Inflammatory macrophage treated with lipopolysaccharide for 1 hour (primary cell): ENCODE measurements around the gene AACS.
"Not testable (repeated sequence)": the region's sequence is repeated elsewhere in the genome, so short reads cannot be mapped to it uniquely, and the experiment has no call there.

ENCODE experiments used
- DNase-seq, 2 donors: peaks; one replicate each; pipeline ENCODE4 v3.0.0-alpha.2; 2020 to 2022

The AACS gene, protein sequence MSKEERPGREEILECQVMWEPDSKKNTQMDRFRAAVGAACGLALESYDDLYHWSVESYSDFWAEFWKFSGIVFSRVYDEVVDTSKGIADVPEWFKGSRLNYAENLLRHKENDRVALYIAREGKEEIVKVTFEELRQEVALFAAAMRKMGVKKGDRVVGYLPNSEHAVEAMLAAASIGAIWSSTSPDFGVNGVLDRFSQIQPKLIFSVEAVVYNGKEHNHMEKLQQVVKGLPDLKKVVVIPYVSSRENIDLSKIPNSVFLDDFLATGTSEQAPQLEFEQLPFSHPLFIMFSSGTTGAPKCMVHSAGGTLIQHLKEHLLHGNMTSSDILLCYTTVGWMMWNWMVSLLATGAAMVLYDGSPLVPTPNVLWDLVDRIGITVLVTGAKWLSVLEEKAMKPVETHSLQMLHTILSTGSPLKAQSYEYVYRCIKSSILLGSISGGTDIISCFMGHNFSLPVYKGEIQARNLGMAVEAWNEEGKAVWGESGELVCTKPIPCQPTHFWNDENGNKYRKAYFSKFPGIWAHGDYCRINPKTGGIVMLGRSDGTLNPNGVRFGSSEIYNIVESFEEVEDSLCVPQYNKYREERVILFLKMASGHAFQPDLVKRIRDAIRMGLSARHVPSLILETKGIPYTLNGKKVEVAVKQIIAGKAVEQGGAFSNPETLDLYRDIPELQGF

DNA sequence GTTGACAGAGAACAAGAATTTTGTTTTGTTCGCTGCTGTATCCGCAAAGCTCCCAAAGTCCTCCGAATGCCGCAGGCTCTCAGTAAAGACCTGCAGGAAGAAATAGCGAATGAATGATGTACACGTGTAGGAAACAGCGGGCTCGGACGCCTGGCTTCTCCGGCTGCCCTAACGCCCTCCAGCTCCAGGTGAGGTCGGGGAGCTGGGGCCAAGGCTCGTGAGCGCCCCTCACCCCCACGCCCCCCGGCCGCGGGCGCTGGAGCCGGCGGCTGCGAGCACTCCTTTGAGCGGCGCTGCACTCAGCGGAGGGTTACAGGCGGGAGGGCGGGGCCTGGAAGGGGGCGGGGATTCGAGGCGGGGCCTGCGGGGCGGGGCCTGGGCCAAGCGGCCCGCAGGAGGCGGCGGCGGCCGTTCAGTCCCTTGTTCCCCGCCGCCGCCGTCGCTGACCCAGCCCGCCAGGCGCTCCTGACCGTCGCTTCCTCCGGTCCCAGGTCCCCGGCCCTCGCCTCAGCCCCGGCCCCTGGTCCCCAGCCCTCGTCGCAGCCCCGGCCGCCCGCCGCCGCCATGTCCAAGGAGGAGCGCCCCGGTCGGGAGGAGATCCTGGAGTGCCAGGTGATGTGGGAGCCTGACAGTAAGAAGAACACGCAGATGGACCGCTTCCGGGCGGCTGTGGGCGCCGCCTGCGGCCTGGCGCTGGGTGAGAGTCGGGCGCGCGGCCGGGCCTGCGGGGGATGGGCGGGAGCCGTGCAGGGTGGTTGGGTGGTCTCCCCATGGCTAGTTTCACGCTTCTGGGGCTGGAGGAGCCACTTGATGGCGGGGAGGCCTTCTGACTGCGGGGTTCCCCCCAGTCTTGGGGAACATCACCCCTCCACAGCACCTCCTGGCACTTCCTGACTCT lies at the start of gene AACS:
Gene AACS, plus strand, starts transcription at position 415 of the 898 bp plus-strand sequence. Its CDS starts 150 bp downstream, at position 565.
- peak; percentile 52 to 79 for DNase-seq

GRCh38 chr12:125015680-125016310 lies 49.4 kb upstream of the AACS start:
- DNase-seq, result no peak

GRCh38 chr12:125017801-125018200 lies 47.4 kb upstream of the AACS start:
- no peak for DNase-seq

GRCh38 chr12:125018356-125018755 lies 46.9 kb upstream of the AACS start:
- DNase-seq, result no peak

DNA sequence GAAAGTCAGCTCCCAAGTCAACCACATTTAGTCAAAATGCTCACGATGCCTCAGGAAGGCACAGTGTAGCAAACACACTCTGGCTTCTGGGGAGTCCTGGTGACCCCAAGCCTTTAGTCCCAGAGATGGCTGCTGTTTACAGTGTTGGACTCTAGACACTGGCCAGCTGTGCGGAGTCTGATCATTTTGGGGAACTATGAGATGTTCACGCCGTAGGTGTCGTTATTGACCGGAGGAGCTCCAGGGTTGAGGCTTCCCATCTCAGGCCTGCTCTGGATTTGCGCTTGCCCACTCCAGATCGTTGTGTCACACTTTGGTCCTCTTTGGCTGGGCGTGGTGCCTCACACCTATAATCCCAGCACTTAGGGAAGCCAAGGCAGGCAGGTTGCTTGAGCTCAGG lies 44.1 kb upstream of the AACS start:
- DNase-seq, result no peak

DNA sequence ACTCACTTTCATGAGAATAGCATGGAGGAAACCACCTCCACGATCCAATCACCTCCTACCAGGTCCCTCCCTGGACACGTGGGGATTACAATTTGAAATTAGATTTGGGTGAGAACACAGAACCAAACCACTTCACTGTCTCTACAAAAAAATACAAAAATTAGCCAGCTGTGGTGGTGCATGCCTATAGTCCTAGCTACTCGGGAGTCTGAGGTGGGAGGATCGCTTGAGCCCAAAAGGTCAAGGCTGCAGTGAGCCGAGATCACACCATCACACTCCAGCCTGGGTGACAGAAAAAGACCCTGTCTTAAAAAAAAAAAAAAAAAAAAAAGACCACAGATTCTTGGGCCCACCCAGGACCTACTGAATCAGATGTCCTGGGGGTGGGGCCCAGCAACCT lies 43.5 kb upstream of the AACS start:
- DNase-seq, result no peak

DNA sequence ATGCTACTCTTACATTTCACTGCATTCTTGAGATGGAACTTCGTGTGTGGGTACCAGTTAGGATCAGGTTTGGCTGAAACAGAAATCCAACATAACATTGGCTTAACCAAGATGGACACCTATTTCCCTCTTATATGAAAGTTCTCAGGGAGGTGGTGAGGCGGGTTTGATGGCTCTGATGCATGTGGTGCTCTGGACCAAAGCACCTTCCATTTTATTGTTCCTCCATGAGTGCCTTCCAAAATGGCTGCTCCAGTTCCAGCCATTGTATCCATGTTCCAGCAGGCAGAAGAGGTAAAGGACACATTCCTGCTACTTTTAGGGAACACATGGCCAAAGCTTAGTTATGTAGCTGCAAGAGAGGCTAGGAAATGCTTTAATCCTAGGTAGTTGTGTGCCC lies 42.2 kb upstream of the AACS start:
- no peak for DNase-seq

GRCh38 chr12:125024949-125025563 lies 40.2 kb upstream of the AACS start:
- DNase-seq, result no peak

GRCh38 chr12:125025606-125026235 lies 39.5 kb upstream of the AACS start:
- DNase-seq, result no peak

- DNase-seq, result no peak
Measured at GRCh38 chr12:125028106-125028505, 37.1 kb upstream of the AACS start.

- DNase-seq, result no peak
Measured at GRCh38 chr12:125029761-125030358, 35.4 kb upstream of the AACS start.

DNA sequence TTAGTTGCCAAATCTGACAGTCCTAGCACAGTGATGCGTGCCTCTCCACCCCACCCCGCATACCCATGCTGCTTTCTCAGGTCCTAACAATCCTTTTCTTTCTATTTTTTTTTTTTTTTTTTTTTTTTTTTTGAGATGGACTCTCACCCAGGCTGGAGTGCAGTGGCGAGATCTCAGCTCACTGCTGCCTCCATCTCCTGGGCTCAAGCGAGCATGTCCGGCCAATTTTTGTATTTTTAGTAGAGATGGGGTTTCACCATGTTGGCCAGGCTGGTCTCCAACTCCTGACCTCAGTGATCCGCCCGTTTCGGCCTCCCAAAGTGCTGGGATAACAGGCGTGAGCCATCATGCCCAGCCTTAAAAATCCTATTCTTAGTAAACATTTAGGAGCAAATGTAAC lies 33.8 kb upstream of the AACS start:
- not testable (repeated sequence) for DNase-seq

DNA sequence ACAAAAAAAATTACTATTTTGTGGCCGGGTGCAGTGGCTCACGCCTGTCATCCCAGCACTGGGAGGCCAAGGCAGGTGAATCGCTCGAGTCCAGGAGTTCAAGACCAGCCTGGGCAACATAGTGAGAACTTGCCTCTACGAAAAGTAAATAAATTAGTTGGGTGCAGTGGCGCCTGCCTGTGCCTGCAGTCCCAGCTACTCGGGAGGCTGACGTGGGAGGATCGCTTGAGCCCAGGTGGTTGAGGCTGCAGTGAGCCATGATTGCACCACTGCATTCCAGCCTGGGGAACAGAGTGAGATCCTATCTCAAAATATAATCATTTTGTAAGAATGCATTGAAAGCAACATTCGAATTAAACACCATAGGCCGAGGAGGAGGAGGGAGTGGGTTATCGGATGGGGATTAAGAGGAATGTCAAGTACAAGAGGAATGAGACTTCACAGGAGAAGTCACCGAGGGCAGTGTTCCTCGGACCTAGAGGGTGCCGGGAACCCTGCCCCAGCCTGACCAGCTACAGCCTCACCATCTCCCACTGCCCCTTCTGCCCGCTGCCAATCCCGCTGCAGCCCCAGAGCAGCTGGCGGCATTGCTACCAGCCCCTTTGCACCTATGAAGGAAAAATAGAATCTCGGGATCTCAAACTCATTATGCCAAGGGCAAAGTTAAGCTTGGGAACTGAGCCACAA lies 32.6 kb upstream of the AACS start:
- no peak for DNase-seq

DNA sequence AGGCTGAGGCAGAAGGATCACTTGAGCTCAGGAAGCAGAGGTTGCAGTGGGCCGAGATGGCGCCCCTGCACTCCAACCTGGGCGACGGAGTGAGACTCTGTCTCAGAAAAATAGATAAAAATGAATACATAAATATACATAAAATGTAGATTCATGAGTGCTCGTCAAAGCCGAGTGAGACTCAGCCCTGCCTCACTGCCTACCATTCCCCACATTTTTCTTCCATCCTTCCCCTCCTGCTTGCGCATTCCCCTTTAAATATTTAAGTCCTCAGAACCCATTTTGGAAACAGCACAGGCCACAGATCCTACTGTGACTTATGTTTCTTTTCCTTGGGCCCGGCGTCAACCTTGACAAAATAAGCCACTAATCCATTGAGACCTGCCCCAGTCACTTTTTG lies 31.9 kb upstream of the AACS start:
- no peak for DNase-seq

- no peak for DNase-seq
Measured at GRCh38 chr12:125038976-125039625, 26.1 kb upstream of the AACS start.

DNA sequence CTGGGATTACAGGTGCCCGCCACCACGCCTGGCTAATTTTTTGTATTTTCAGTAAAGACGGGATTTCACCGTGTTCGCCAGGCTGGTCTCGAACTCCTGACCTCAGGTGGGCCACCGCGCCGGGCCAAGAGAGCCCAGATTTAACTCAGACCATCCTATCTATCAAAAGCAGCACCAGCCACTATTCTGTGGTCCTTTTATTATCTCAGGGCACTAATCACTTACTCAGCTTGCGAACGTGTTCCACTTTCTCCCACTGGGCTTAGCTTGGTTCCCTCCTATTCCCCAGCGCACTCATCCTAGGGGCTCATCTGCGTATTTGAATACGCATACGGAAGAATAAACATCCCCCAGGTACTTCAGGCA lies 16.2 kb upstream of the AACS start:
- no peak for DNase-seq

GRCh38 chr12:125050446-125050845 lies 14.8 kb upstream of the AACS start:
- DNase-seq, result no peak

DNA sequence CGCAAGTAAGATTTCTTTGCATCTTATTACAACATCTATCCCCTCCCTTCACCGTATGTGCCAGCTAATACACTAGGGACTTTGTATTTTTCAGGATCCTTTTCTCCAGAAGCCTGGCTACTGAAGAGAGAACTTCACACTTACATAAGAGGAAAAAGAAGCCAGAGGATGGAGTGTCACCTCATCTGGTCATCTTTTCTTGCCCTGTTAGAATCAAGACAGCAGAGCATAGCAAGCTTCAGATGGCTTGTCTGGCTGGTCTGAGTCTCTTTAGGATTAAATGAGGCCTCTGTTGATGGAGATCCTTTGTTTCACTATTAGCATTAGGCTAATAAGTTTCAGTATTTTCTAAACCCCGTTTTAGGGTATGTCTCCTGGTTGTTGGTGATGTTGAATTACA lies 14.4 kb upstream of the AACS start:
- no peak for DNase-seq

DNA sequence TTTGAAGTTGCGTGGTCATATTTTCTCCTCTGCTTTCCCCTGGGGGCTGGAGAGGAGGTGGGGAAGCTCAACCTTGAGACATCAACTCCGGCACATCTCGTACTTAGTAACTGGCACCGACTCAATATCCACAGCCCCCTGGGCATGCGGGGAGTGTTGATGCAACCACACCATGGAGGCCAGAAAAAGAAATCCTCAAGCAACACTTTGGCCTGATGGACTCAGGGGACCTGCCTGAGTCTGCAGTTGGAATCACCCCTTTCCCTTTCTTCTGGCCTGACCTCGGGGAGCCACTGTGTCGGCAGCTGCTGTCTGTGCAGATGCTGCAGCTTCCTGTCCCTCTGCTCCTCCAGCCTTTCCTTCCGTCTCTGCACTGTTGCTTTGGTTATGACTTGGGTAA lies 11.4 kb upstream of the AACS start:
- DNase-seq, result no peak

DNA sequence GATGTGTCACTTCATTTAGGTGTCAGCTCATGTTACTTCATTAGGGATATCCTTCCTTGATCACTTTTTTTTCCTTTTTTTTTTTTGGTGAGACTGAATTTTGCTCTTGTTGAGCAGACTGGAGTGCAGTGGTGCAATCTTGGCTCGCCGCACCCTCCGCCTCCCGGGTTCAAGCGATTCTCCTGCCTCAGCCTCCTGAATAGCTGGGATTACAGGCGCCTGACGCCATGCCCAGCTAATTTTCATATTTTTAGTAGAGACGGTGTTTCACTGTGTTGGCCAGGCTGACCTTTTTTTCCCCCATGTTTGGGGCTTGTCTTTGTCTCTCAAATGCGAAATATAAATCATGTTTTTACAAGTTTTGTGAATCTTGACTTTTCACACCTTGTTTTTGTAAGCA lies 9.6 kb upstream of the AACS start:
- no peak for DNase-seq
